Keratinocyte (primary cell): Measurements from ENCODE around the gene TMPRSS13. TPM values are rescaled to one million over a fixed set of nuclear protein-coding genes. Genes with fewer than 3 reads are reported as not detected.

Source experiments
- DNase-seq: peaks from one replicate; pipeline ENCODE4 v3.0.0-alpha.2; 2011; ENCODE audit warnings: low read depth, missing footprints, low spot score
- FAIRE-seq: peaks from 2 replicates; lab custom pipeline; 2011; peaks lifted over from hg19 to GRCh38; lab: Jason Lieb, UNC
- H2AFZ ChIP-seq: 2 replicates; pipeline ENCODE4 v1.6.0; 2012; ENCODE audit warnings: low read length, control low read depth, inconsistent platforms; ENCODE audit not compliant: control insufficient read depth
- H3K27ac ChIP-seq: 2 replicates; pipeline ENCODE4 v1.5.1; 2011; ENCODE audit warnings: low read length; ENCODE audit not compliant: control insufficient read depth, insufficient read depth
- H3K27me3 ChIP-seq: 3 replicates; pipeline ENCODE4 v1.6.0; 2011; ENCODE audit warnings: low read length; ENCODE audit not compliant: control insufficient read depth, insufficient read depth; ENCODE audit errors: extremely low read depth
- H3K36me3 ChIP-seq, 2 experiments: 2 replicates in 1 of 2; 3 replicates in 1 of 2; pipeline ENCODE4 v1.5.1; 2011; ENCODE audit warnings: low read length in 2 of 2, mild to moderate bottlenecking in 1 of 2; ENCODE audit not compliant: control insufficient read depth in 2 of 2, insufficient read depth in 2 of 2; ENCODE audit errors: extremely low read depth in 1 of 2
- H3K4me1 ChIP-seq: 3 replicates; pipeline ENCODE4 v1.5.1; 2011; ENCODE audit warnings: low read length; ENCODE audit not compliant: control insufficient read depth, insufficient read depth; ENCODE audit errors: extremely low read depth
- H3K4me2 ChIP-seq: 3 replicates; pipeline ENCODE4 v1.6.0; 2011; ENCODE audit warnings: low read depth, low read length; ENCODE audit not compliant: control insufficient read depth, insufficient read depth; ENCODE audit errors: extremely low read depth
- H3K4me3 ChIP-seq, 3 experiments: fragments of 200-600 bp in 1 of 3; sonication (generic) in 1 of 3; 2 replicates in 2 of 3; 3 replicates in 1 of 3; pipeline ENCODE4 v1.5.1; 2011 to 2016; ENCODE audit warnings: low read length in 3 of 3, mild to moderate bottlenecking in 3 of 3, control low read depth in 2 of 3, inconsistent platforms in 1 of 3, low read depth in 1 of 3, mixed read lengths in 1 of 3, mixed run types in 1 of 3, moderate library complexity in 1 of 3; ENCODE audit not compliant: control insufficient read depth in 2 of 3, insufficient read depth in 2 of 3; ENCODE audit errors: extremely low read depth in 1 of 3
- H3K79me2 ChIP-seq: 2 replicates; pipeline ENCODE4 v1.6.0; 2012; ENCODE audit warnings: low read length; ENCODE audit not compliant: control insufficient read depth, insufficient read depth
- H3K9ac ChIP-seq: 3 replicates; pipeline ENCODE4 v1.6.0; 2011; ENCODE audit warnings: low read length; ENCODE audit not compliant: control insufficient read depth, insufficient read depth; ENCODE audit errors: extremely low read depth
- H3K9me1 ChIP-seq: 3 replicates; pipeline ENCODE4 v1.6.0; 2011; ENCODE audit warnings: low read length; ENCODE audit not compliant: control insufficient read depth, insufficient read depth; ENCODE audit errors: extremely low read depth
- H3K9me3 ChIP-seq: 2 replicates; pipeline ENCODE4 v1.5.1; 2012; ENCODE audit warnings: low read depth, low read length; ENCODE audit not compliant: control insufficient read depth
- H4K20me1 ChIP-seq: 3 replicates; pipeline ENCODE4 v1.6.0; 2011; ENCODE audit warnings: low read length; ENCODE audit not compliant: control insufficient read depth, insufficient read depth; ENCODE audit errors: extremely low read depth
- EZH2 ChIP-seq: IDR thresholded peaks from one replicate; pipeline ENCODE4 v1.6.1; 2012; ENCODE audit warnings: inconsistent platforms, mild to moderate bottlenecking, low read length, moderate library complexity
- dilution Hi-C: fragments of 300-500 bp; cut with MboI; formaldehyde crosslinking; loops from one replicate; pipeline ENCODE4 v1.7.0; 2020; ENCODE audit warnings: low sequenced_read_pairs; ENCODE audit not compliant: extremely low pct_ligation_motif_present
- polyA plus RNA-seq, 5 experiments: library from polyadenylated mRNA; depleted of rRNA in 3 of 5; stranded (reverse) in 3 of 5; stranded (forward) in 1 of 5; unstranded in 1 of 5; fragments of >200 nt; gene quantifications; 1 replicate in 1 of 5; 2 replicates in 3 of 5; 3 replicates in 1 of 5; pipeline versions ENCODE4 v1.2.1 to v1.2.3, GENCODE V29; 2011 to 2012; ENCODE audit warnings: missing spikeins in 2 of 5, low read depth in 1 of 5, low replicate concordance in 1 of 5
- TF ChIP-seq, protein P1 (sequence below), 3 experiments: IDR thresholded peaks in 1 of 3; conservative IDR thresholded peaks in 1 of 3; optimal IDR thresholded peaks in 1 of 3; 2 replicates in 2 of 3; 3 replicates in 1 of 3; pipeline versions ENCODE3 to v1.5.1; 2011; ENCODE audit warnings: low read length in 3 of 3, mild to moderate bottlenecking in 3 of 3, moderate library complexity in 2 of 3, control low read depth in 1 of 3, inconsistent platforms in 1 of 3; ENCODE audit not compliant: insufficient read depth in 2 of 3; ENCODE audit errors: extremely low read depth in 1 of 3

TMPRSS13 gene
- polyA plus RNA-seq, 1 donor (not counting 4 experiments of a cell fraction or from before 2014, with no cell fraction given) = 1.8 TPM

DNA sequence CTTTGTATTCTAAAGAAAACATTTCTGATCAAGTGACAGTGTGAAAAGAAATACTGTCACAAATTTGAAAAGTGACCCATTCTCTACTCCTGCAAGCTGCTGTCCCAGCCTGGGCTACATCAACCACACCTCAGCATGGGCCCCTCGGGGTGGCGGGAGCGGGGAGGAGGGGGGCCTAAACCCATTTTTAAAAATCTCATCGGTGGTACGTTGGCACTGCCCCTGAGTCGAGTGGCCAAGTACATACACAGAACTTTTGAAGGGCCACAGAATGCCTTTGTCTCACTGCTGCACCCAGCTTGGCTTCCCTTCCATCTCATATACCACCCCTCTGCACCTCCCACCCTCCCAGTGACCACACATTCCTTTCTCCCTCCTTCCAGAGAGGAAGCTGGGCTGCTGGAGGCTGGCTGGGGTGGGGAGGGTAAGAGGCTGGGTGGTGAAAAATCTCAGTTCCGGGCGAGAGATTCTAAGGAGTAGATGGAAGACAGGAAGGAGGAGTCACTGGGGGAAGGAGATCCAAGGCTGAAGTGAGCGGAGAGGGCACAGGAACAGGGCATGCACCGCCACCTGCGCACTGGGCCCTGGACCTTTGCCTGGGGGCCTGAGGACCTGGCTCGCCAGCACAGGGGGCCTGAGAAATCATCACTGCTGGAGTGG is 73.9 kb downstream of the TMPRSS13 start:
- dilution Hi-C loops = no loop called here
- Histone ChIP-seq H3K27ac (no peak overlapping the region), H3K9ac (no peak overlapping the region), H3K9me3 (no peaks in the 10 kb centered on the region), H4K20me1 (no peaks in the 10 kb centered on the region), H3K4me3 (no peak overlapping the region), H3K9me1 (no peaks in the 10 kb centered on the region), H3K36me3 (no peaks in the 10 kb centered on the region), H3K27me3 (peaks cover 3% of the 10 kb centered on the region), H3K4me2 (no peak overlapping the region), H2AFZ (no peak overlapping the region), H3K79me2 (no peaks in the 10 kb centered on the region), H3K4me1 (no peaks in the 10 kb centered on the region)
- TF ChIP-seq EZH2 = no peak
- TF ChIP-seq, protein P1, sequence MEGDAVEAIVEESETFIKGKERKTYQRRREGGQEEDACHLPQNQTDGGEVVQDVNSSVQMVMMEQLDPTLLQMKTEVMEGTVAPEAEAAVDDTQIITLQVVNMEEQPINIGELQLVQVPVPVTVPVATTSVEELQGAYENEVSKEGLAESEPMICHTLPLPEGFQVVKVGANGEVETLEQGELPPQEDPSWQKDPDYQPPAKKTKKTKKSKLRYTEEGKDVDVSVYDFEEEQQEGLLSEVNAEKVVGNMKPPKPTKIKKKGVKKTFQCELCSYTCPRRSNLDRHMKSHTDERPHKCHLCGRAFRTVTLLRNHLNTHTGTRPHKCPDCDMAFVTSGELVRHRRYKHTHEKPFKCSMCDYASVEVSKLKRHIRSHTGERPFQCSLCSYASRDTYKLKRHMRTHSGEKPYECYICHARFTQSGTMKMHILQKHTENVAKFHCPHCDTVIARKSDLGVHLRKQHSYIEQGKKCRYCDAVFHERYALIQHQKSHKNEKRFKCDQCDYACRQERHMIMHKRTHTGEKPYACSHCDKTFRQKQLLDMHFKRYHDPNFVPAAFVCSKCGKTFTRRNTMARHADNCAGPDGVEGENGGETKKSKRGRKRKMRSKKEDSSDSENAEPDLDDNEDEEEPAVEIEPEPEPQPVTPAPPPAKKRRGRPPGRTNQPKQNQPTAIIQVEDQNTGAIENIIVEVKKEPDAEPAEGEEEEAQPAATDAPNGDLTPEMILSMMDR (optimal IDR thresholded peaks at IDR 0.05 in 1 of 3, IDR thresholded peaks at IDR 0.05 in 1 of 3, conservative IDR thresholded peaks at IDR 0.05 in 1 of 3; ENCODE audit: extremely low read depth in 1 of 3, insufficient read depth in 2 of 3, low read length in 3 of 3) = no peak
- no peak for FAIRE-seq
- DNase-seq = no peak

DNA sequence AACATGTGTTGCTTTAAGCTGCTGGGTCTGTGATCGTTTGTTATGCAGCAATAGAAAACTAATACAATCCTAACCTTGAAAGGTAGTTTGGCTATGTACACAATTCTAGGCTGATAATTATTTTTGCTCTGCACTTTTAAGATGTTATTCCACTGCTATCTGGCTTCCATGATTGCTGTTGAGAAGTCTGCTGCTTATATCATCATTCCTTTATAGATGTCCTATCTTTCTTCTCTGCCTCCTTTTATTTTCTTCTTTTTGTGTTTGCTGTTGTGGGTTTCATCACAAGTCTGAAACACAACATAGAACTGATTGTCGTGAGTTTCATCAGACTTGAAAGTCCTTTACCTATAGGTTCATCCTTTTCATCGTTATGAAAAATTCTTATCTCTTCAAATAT is 76.9 kb downstream of the TMPRSS13 start:
- H3K4me3 ChIP-seq = no peak overlapping the region
- no peaks in the 10 kb centered on the region for H4K20me1 ChIP-seq
- dilution Hi-C loops = no loop called here
- H2AFZ ChIP-seq = no peak overlapping the region
- no peak for FAIRE-seq
- no peaks in the 10 kb centered on the region for H3K9me3 ChIP-seq
- H3K27ac ChIP-seq = no peak overlapping the region
- TF ChIP-seq, protein P1 (optimal IDR thresholded peaks at IDR 0.05 in 1 of 3, IDR thresholded peaks at IDR 0.05 in 1 of 3, conservative IDR thresholded peaks at IDR 0.05 in 1 of 3; ENCODE audit: extremely low read depth in 1 of 3, insufficient read depth in 2 of 3, low read length in 3 of 3) = no peak
- no peak for TF ChIP-seq EZH2
- H3K4me1 ChIP-seq = no peaks in the 10 kb centered on the region
- H3K9me1 ChIP-seq = no peaks in the 10 kb centered on the region
- no peak overlapping the region for H3K4me2 ChIP-seq
- H3K9ac ChIP-seq = no peak overlapping the region
- H3K79me2 ChIP-seq = no peaks in the 10 kb centered on the region
- no peak for DNase-seq
- H3K36me3 ChIP-seq = no peaks in the 10 kb centered on the region
- H3K27me3 ChIP-seq = peaks cover 3% of the 10 kb centered on the region
